ENCODE data around the gene IL32.
A peak's percentile ranks its signal among the peaks of the same experiment; 100 is the strongest.

The IL32 gene

DNA sequence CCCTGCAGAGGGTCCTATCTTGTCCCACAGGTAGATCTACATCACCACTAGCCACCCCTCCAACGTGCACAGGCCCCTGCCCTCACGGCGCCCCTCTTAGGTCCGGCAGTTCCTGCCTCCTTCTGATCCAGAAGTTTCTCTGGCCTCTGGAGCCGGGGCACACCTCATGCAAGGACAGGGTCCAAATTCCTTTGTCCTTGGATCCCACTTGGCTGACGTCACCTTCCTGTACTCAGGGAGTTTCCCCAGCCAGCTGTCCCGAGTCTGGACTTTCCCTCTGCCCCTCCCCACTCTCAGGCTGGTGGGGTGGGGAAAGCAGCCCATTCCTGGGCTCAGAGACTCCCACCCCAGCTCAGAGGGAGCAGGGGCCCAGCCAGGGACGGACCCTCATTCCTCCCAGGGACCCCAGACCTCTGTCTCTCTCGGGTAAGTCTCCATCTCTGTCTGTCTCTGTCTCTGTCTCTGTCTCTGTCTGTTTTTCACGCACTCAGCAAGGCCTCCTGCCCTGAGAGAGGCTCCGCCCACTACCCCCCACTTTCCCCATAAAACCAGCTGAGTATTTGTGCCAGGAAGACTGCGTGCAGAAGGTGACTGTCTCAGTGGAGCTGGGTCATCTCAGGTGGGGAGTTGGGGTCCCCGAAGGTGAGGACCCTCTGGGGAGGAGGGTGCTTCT is at the start of gene IL32:
IL32 (plus strand) TSS at position 572 of the 673 bp plus-strand sequence. CDS start 172 bp downstream, outside the sequence.
- peak; percentile 80 for DNase-seq

GRCh38 chr16:3015865-3016521 is 49.4 kb upstream of the IL32 start:
- no peak for DNase-seq

GRCh38 chr16:3017344-3017743 is 48.1 kb upstream of the IL32 start:
- no peak for DNase-seq

GRCh38 chr16:3017794-3018506 is 47.5 kb upstream of the IL32 start, which contains the start of gene CLDN6:
TSS of gene CLDN6 (minus strand) at chr16:3018183. CDS start at chr16:3016021, 2,162 bp downstream.
- DNase-seq = peak; percentile 18

DNA sequence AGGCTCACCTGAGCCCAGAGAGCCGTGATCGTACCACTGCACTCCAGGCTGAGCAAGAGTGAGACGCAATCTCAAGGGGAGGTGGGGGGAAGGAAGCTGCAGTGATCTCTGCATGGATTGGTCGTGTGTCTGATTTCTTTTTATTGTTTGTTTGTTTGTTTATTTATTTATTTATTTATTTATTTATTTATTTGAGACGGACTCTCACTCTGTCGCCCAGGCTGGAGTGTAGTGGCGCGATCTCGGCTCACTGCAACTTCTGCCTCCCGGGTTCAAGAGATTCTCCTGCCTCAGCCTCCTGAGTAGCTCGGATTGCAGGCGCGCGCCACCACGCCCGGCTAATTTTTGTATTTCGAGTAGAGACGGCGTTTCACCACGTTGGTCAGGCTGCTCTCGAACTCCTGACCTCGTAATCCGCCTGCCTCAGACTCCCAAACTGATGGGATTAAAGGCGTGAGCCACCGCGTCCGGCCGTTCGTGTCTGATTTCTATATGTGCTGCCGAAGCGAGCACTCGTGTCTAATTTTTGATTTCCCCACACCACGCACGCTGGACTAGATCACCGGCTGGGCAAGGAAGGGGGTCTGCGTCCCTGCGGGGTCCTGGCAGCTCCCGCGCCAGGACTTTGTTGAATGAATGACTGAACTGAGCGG is 45.7 kb upstream of the IL32 start:
- DNase-seq = no peak

DNA sequence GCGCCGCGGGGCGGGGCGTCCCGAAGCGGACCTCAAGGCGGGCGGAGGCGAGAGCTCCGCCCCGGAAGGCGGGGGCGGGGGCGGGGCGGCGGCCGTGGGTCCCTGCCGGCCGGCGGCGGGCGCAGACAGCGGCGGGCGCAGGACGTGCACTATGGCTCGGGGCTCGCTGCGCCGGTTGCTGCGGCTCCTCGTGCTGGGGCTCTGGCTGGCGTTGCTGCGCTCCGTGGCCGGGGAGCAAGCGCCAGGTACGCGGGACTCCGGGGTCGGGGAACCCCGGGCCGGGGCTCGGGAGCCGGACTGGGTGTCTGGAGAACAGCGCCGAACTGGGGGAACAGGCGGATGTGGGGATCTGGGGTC is 45.2 kb upstream of the IL32 start, which contains the start of gene TNFRSF12A:
TNFRSF12A (plus strand) TSS at position 122 of the 357 bp plus-strand sequence; CDS start at position 152, 30 bp downstream.
- DNase-seq = peak; percentile 69

- peak; percentile 65 for DNase-seq
Measured at GRCh38 chr16:3020604-3021448, 44.6 kb upstream of the IL32 start.

DNA sequence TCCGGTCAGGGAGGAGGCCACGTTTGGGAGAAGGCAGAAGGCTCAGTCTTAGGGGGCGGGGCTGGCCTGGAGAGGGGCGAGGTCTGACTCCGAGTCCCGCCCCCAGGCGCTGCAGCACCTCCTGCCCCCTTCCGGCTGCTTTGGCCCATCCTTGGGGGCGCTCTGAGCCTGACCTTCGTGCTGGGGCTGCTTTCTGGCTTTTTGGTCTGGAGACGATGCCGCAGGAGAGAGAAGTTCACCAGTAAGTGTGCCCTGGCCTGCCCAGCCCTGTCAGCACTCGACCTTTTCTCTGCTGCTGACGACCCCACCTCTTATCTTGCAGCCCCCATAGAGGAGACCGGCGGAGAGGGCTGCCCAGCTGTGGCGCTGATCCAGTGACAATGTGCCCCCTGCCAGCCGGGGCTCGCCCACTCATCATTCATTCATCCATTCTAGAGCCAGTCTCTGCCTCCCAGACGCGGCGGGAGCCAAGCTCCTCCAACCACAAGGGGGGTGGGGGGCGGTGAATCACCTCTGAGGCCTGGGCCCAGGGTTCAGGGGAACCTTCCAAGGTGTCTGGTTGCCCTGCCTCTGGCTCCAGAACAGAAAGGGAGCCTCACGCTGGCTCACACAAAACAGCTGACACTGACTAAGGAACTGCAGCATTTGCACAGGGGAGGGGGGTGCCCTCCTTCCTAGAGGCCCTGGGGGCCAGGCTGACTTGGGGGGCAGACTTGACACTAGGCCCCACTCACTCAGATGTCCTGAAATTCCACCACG is 43.8 kb upstream of the IL32 start:
- DNase-seq = peak; percentile 81

GRCh38 chr16:3022208-3022683 is 43.2 kb upstream of the IL32 start:
- peak; percentile 93 for DNase-seq

DNA sequence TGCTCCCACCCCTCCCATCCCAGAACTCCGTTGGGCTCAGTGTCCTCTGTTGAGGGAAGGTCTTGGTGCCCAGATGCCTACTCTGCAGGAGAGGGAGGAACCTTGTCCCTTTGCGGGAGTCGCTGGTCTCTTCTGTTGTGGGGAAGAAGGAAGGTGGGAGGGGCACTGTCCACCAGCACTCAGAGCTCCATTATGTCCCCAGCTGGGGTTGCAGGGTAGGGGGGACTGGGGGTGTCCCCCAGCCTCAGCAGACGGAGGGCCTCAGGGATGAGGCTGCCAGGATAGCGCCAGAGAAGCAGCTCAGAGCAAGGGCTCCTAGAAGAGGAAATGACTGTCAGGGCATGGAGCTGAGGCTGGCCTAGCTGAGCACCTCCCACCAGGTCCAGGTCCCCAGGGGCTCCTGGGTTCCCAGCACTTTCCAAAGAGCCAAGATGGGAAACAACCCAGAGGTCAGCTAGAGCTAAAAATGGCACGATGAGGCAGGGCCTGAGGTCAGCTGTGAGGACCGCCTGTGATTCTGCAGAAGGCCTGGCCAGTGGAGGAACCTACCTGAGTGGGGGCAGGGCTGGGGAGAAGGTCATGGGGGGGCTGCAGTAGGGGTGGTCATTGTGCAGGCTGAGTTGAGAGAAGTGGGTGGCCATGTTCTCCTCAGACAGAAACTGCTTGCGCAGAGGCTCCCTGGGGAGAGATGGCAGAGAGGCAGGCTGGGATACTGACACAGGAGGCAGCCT is 42.6 kb upstream of the IL32 start:
- peak; percentile 7 for DNase-seq

- DNase-seq = peak; percentile 29
Measured at GRCh38 chr16:3023415-3023668, 42.1 kb upstream of the IL32 start.

DNA sequence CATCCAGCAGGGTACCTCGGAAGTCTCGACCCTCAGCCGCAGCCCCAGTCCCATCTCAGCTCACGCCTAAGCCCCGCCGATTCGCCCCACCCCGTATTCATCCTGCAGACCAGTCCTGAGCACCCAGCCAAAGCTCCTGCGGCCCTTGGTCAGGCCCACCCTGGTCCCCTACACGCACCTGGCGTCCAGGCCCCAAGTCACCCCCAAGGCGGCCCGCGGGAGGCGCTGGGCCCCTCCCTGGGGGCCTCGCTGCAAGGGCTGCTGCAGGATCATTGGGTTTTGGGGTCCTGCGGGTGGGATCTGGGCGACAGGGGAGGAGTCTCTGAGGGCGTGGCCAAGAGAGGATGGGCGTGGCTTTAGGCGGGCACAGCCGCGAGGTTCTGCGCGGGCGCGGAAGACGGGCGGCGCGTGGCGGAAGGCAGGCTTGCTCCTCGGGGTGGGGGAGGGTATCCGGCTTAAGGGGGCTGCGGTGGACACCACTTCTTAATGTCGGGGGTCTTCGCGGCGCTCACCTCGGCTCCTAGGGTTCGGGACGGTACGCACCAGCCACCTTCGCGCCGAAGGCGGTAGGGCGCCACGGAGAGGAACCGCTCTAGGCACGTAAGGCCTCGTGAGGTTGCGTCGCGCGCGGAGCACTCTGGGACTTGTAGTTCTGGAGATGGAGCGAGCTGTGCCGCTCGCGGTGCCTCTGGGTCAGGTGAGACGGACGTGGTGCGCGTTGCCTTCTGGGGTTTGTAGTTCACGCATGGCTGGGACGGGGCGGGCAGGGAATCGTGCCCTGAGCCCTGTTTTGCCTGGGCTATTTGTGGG is 41.6 kb upstream of the IL32 start, which contains the start of the genes HCFC1R1 and THOC6:
HCFC1R1 (minus strand) TSS at position 274 of the 810 bp plus-strand sequence; CDS start at position 273, 1 bp downstream.
THOC6 (plus strand) TSS at position 367 of the 810 bp plus-strand sequence; CDS start at position 659, 292 bp downstream.
- peak; percentile 96 for DNase-seq

DNA sequence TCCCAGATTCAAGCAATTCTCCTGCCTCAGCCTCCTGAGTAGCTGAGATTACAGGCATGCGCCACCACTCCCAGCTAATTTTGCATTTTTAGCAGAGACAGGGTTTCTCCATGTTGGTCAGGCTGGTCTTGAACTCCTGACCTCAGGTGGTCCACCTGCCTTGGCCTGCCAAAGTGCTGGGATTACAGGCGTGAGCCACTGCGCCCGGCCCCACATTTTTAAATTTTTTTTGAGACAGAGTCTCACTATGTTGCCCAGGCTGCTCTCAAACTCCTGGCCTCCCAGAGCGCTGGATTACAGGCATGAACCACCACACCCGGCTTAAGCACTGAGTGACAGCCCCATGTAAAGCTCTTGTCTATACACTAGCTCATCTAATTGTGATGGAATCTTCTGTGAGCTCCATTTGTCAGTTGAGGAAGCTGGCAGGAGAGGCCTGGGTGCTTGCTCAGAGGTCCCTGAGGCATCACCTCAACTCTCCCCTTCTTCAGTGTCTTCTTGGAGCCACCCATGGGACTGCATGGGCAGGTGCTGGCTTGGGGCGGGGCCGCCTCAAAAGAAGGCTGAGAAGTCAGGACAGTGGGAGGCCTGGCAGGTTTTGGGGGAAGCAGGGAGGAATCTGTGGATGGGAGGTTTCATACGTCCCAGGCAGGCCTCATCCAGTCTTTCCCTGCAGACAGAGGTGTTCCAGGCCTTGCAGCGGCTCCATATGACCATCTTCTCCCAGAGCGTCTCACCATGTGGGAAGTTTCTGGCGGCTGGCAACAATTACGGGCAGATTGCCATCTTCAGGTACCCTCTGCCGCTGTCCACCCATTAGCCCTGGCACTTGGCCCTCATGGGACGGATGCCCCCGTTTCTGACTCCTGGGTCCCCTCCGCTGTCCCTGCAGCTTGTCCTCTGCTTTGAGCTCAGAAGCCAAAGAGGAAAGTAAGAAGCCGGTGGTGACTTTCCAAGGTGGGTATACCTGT is 40.1 kb upstream of the IL32 start:
- no peak for DNase-seq

- no peak for DNase-seq
Measured at GRCh38 chr16:3026003-3026378, 39.4 kb upstream of the IL32 start.

DNA sequence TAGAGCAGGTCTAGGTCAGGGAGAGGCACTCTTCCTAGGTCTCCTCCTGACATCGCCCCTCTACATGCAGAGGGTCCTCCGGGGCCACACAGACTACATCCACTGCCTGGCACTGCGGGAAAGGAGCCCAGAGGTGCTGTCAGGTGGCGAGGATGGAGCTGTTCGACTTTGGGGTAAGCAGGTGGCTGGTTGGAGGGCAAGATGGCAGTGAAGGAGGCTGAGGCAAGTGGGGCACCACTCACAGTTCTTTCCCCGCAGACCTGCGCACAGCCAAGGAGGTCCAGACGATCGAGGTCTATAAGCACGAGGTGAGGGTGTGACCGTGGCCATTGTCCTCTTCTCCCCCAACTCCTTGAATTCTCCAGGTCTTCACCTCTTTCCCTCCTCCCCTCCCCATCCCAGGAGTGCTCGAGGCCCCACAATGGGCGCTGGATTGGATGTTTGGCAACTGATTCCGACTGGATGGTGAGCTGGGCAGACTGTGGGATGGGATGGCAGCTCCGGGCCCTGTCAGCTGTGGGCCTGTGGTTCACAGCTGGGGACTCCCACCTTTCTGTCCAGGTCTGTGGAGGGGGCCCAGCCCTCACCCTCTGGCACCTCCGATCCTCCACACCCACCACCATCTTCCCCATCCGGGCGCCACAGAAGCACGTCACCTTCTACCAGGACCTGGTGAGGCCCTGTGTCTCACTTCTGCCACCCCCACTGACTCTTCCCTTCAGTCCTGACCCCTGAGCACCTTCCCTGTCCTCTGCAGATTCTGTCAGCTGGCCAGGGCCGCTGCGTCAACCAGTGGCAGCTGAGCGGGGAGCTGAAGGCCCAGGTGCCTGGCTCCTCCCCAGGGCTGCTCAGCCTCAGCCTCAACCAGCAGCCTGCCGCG is 38.6 kb upstream of the IL32 start:
- no peak for DNase-seq

- DNase-seq = no peak
Measured at GRCh38 chr16:3027489-3027795, 38.0 kb upstream of the IL32 start.

DNA sequence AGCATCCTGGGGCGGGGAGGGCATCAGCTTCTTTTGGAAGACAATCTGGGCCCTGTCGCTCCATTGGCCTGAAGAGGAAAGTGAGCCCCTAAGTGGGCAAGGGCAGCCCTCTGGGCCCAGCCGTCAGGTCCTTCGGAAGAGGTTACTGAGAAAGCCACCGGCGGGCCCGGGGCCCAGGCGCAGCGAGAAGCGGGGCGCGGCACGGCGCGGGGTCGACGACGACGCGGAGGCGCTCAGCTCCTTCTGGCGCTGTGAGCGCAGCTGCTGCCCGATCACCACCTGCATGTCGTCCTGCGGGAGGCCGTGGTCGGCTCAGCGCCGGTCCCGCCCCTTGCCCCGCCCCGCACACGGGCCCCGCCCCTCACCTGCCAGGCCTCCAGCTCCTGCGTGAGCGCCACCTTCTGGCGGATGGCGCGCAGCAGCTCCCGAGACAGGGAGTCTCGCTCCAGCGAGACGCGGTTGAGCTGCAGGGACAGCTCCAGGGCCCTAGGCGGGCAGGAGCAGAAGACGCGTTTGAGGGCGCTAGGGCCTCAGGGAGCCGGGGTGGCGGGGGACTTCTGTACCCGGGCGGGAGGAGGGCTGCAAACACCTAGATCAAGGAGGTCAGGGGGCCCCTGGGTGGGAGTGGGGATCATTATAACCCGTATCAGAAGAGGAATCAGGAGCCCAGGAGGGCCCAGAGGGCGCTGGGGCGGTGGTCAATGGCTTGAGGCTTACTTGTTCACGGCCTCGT is 37.3 kb upstream of the IL32 start:
- DNase-seq = peak; percentile 84
